Gastroesophageal sphincter (tissue), 3 donors: Measurements from ENCODE around the gene DLX4.

ENCODE experiments used
- CTCF ChIP-seq, 4 experiments: fragments of 200-600 bp in 2 of 4; fragments of 450-650 bp in 2 of 4; sonication (generic) in 1 of 4; IDR thresholded peaks; one replicate each; pipeline ENCODE4 v1.5.1; 2017 to 2019; ENCODE audit warnings: antibody characterized with exemption in 4 of 4, mild to moderate bottlenecking in 2 of 4, moderate library complexity in 2 of 4
- EP300 ChIP-seq: sonication (generic); formaldehyde crosslinking; IDR thresholded peaks from one replicate; pipeline ENCODE4 v1.6.1; 2017; ENCODE audit warnings: antibody characterized with exemption, mild to moderate bottlenecking

- TF ChIP-seq CTCF (IDR thresholded peaks at IDR 0.05) (no peak), EP300 (no peak)
Observed at GRCh38 chr17:49995055-49995738, 26.2 kb downstream of the DLX4 start, which contains the start of gene DLX3.
